Measurements from ENCODE around the gene KRTAP10-1.

Gene KRTAP10-1

DNA sequence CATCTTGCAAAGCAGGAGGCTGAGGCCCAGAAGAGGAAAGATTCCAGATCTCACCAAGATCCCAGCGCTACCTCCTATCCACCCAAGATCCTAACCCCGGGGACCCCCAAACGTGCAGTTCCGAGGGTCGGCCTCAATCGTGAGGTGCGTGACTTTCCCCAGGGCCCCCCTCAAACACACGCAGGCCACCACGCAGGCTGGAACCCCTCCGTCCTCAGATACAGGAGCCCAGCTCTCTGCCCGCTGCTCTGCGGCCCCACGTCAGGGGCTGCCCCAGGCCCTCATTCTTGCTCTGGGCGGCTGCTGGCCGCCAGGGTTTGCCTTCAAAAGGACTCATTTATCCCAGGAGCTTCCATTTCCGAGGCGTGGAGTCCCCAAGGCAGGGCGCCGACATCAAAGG is 39.9 kb downstream of the KRTAP10-1 start:
- DNase-seq, result no peak

DNA sequence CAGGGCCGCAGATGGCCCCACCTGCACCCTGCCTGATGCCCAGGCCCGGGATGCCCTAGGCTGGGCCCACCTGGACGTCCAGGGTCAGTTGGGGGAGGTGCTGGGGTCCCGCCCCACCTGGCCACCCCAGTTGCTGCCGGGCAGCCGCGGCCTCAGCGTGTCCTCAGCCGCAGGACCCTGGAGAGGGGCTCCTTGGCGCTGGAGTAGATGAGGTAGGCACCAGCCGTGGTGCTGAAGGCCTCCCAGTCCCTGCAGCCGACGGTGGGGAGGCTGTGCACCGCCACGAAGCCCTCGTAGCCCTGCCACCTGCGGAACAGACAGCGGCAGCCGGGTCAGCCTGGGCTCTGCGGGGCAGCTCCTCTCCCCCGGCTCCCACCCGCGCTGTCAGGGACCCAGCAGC is 40.4 kb downstream of the KRTAP10-1 start:
- no peak for DNase-seq

DNA sequence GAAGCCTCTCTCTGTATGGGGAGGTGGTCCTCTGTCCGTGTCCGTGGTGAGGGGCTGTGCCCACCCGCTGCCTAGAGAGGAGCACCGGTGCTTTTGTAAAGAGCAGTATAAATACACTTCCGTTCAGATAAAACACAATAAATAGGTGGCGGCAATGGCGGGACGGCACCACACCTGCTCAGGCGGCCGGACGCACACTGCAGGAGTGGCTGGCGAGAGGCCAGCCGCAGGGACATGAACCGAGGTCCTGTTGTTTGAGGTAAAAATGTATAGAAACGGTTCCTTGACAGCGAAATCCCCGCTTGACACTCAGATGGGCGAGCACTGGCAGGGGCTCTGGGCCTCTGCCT is 40.8 kb downstream of the KRTAP10-1 start:
- no peak for DNase-seq

DNA sequence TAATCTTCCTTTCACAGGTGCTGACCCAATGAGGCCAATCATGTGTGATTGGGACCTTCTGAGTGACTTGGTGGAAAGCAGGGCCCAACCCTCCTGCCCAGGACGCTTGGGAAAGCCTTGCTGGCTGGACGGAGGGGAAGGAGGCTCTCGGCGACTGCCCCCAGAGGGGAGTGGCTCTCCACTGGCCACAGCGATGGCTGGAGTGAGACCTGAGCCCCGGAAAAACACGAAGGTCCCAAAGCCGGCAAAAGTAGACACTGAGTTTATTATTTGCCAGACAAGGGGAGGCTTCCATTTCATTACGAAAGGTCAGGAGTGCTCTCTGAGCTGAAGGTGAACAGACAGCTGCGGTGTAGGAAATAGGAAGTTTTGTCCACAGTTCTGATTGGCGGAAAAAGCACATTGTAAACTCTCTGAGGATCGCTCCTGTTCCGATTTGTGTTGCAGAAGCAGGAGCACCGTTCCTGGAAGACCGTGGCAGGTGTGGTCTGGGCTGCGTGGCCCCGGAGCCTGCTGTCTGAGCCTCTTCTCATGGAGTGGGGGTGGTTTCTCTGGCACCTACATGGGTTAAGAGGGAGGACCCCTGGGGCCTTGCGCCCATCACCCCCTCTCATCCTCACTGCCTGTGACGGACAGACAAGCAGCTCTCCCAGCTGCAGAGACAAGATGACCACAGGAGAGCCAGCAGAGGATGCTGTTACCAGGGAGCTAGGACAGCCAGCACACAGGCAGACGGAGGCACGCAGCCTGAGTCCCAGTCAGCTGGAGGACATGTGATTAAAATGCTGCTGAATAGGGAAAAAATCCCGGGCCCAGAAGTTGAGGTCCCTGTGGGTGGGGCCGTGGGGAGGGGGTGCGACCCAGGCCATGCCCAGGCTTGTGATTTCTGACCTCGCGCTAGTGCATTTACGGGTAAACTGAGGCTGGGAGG is 41.5 kb downstream of the KRTAP10-1 start:
- peak; percentile 63 for DNase-seq

DNA sequence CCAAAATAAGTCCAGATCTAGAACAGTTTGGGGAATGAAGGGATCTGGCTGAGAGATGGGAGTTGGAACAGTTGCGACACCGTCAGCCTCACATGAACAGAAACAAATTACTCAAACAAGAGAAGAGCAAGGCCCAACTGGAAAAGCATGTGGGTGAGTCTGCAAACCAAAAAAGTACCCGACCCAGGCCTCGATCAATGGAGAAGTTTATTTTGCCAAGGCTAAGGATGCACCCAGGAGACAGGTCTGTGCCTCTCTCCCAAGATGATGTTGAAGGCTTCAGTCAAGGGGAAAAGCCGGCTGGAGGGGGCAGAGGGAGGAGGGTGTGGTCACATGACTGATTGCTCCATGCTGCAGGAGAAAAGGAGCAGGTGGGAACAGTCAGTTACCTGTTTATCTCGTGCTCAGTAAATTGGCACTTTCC is 42.3 kb downstream of the KRTAP10-1 start:
- peak; percentile 58 for DNase-seq

DNA sequence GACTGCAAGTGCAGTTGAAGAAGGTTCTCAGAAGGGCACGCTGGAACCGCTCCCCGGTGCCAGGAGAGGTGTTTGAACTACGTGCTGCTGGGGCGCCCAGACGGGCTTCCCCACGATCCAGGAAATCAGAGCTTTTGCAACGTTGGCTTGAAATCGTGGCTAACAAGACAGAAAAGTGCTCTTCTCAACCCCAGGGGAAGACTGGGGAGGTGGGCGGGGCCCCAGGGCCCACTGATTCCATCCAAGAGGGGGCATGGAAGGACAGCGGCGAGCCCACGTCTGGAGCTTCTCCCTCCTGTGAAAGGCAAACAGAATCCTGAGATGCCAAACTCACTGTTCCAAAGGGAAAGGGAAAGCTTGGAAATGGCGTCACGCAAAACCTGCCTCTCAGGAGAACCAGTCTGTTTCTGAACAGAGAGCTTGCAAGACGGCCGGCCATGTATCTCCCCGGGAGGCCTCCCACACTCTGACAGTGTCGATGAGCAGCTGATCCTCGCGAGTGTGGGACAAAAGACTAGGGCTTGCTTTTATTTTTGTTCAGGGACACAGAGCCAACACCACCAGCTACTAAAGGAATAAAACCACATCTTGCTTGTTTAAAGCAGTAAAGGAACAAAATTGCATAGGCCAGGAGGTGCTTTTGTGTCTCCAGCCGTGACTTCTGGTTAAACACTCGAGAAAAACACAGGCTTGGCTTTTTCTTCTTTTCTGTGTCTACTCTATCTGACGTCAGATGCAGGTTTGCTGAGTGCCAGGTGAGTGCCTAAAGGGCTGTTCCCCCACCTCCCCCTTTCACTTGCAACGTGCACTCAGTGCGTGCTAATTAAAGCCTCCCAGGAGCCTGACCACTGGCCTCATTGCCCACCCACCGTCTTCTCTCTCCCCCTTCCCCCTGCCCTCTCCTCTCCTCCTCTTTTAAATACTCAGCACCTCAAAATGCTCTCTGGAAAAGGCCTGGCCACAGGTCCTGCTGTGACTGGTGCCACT is 43.1 kb downstream of the KRTAP10-1 start:
- peak; percentile 66 for DNase-seq

DNA sequence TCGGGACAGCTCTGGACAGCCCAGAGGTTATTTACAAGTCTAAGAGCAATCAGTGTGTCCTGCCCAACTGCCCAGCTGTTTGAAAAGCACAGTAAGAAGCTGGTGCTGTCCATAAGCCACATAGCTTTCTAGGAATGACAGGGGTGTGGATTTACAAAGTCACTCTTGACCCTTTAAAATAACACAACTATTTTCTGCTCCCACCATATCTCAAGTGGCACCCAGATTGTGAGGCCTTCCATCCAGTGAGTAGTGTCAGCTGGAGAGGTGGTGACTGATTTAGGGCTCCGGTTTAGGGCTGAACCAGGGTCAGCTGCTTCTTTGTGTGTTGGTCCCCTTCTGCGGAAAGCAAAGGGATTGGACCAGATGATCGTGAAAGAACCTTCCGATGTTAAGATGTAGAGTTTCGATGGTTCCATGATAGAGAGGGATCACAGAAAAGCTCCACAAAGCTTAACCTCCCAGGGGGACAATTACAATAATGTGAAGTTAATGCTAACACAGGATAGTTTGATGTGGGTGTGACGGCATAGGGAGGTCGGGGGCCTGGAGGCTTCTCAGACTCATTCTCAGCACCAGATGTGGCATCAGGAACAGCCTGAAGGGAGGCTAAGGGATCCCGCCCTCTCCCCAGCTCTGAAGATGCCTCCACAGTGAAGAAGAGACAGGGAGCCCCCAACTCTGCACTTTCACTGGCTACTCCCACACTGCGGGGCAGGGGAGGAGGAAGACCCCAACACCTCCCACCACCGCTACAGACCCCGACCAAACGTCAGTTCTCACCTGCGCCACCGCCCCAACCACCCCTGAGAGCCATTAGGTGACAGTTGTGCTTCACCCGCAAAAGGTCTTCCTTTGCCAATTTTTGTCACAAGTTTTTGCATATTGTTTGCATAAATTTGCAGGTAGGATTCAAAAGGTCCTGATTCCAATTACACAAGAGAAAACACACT is 44.1 kb downstream of the KRTAP10-1 start:
- DNase-seq, result no peak

DNA sequence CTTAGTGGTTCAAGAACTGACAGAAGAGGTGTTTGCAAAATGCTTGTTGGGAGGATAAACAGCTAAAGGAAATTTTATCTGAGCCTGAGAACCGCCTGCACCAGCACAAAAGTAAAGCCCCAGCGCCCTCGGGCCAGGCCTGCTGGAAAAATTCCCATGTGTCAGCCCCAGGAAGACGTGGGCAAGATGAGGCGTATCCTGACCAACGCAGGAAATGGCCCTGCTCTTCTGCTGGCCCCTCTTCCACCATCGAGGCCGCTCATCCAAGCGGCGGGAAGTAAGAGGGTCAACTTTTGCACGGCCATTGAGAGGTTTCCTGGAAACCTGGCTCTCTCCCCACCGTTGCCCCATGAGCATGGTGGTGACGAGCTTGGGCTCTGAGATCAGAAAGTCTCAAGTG is 45.0 kb downstream of the KRTAP10-1 start:
- no peak for DNase-seq

DNA sequence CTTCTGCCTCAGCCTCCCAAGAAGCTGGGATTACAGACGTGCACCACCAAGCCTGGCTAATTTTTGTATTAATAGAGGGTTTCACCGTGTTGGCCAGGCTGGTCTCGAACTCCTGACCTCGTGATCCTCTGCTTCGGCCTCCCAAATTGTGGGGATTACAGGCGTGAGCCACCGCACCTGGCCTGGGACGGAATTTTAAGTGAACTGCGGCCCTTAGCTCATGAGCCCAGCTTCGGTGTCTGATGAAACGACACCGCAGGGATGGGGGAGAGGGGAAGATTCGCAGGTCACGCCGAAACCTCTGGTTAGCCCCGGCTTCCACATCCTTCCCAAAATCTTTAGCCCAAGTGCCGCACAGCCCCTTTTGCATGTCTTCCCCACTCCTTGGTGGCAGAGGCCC is 45.6 kb downstream of the KRTAP10-1 start:
- DNase-seq, result no peak

DNA sequence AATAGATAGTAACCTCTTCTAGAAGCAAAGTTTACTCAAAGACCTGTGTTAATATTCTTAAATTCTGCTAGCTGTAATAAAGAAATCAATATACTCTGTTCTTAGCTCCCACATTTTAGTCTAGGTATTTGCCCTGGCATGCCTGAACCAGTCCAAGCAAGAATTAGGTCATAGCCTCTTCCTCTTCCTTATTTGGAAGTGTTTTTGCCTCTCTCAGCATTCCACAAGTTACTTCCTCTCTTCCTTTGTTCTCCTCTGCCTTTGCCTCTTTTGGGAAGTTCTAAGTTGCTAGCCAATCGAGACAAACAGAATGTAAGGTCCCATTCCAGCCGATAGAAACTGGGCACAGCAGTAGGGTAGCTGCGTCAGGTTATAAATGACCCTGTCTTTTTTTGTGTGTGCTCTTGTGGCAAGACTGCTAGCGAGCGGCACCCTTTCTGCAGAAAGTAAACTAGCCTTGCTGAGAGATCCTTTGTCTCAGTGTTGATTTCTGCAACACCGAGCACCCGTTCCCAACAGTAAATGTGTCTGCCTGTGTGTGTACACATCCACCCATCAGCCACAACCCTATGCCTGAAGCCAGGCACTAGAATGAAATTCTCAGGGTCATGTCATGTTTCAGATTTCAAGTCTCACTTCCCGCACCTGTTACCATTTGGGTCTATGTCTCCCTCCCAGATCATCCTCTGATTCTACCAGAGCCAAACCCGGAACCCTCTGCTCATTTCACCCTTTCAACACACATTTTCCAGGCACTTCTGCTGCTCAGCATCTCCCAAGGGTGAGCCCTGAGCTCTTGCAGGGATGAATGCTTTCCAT is 47.2 kb downstream of the KRTAP10-1 start:
- DNase-seq, result no peak

DNA sequence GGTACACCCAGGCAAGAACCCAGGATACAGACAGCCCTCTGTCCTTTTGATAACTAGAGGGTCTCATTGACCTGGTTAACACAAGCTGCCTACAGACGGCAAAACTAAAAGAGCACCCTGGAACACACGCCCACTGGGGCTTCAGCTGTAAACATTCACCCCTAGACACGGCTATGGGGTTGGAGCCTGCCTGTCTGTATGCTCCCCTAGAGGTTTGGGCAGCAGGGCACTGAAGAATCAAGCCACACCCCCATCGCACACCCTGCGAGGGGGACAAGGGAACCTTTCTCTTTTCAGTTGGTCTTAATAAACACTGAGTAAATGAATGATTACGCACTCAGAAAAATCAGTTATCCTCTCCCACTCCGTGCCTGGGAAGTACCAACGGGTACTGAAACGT is 49.2 kb downstream of the KRTAP10-1 start:
- no peak for DNase-seq

DNA sequence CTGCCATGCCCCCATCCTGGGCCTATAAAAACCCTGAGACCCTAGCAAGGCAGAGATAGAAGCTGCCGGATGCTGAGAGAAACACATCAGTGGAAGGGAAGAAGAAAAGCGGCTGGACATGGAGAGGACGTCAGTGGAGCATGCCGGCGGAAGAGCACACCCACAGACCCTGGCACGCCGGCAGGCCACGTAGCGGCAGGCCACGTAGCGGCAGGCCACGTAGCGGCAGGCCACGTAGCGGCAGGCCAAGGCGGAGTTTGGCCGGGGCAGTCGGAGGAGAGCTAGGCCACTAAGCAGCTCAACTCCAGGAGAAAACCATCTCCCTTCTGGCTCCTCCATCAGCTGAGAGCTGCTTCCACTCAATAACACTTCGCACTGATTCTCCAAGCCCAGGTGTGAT is 49.6 kb downstream of the KRTAP10-1 start:
- no peak for DNase-seq

DNA sequence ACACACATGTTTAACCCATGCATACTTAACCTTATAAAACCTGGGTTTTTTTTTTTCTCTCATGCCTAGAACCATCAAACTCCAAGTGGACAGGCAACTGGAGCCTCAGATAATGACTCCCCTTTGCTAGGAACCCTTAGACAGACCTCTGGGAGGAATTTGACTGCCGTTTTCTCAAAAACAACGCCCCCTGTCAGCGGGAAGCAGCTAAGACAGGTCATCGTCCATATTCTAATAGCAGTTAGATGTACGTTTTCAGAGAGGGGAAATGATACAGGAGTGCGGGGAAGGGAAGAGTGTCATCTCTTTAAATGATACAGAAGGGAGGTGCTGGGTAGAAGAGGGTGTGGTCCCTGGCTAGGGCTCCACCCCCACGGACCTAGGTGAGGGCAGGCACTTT is 50.0 kb downstream of the KRTAP10-1 start:
- DNase-seq, result no peak
